GM19468 (cell line): Measurements from ENCODE around the gene NUAK1.
"Not testable (repeated sequence)": the region's sequence is repeated elsewhere in the genome, so short reads cannot be mapped to it uniquely, and the experiment has no call there.

Source experiments
- ATAC-seq: cut with Tn5 transposase; IDR thresholded peaks from one replicate; pipeline ENCODE4 v1.9.1; 2021; ENCODE audit warnings: mild to moderate bottlenecking, moderate library complexity, moderate number of reproducible peaks; ENCODE audit not compliant: unreplicated experiment; ENCODE audit errors: extremely low read depth

The NUAK1 gene

DNA sequence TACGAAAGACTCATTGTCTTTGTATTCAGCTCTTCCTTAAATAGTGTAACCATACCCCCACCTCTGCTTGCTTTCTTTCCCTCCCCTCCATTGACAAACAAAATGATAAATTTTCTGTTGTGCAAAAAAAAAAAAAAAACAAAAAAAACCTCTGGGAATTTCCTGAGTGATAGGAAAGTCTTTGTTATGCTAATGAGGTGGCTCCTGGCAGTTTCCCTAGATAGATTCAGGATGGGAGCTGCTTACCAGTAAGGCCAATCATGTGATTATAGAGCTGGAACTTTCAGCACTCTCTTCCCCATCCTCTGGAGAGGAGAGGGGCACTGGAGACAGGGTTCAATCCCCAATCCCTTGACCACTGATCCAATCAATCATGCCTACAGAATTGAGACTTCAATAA, 120.5 kb downstream of the NUAK1 start:
- no peak for ATAC-seq

DNA sequence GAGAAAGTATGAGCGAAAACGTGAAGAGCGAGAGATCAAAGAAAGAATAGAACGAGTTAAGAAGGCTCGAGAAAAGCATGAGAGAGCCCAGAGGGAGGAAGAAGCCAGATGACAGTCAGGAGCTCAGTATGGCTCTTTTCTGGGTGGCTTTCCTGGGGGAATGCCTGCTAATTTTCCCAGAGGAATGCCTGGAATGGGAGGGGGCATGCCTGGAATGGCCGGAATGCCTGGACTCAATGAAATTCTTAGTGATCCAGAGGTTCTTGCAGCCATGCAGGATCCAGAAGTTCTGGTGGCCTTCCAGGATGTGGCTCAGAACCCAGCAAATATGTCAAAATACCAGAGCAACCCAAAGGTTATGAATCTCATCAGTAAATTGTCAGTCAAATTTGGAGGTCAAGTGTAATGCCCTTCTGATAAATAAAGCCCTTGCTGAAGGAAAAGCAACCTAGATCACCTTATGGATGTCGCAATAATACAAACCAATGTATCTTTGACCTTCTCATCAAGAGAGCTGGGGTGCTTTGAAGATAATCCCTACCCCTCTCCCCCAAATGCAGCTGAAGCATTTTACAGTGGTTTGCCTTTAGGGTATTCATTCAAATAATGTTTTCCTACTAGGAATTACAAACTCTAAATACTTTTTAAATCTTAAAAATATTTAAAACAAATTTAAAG, 122.0 kb downstream of the NUAK1 start:
- ATAC-seq, result not testable (repeated sequence)

DNA sequence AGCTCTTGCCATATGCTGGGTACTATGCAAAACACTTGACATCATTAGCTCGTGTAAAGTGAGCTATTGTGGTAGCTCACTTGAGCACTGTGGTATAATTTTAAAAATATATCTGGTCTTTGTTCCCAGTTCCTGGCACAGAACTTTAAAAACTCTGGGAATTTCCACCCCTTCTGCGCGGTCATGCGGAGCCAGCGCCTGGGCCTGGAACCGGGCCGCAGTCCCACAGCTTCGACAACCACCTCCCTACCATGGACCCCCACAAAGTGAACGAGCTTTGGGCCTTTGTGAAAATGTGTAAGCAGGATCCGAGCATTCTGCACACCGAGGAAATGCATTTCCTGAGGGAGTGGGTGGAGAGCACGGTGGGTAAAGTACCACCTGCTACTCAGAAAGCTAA, 123.1 kb downstream of the NUAK1 start:
- no peak for ATAC-seq

DNA sequence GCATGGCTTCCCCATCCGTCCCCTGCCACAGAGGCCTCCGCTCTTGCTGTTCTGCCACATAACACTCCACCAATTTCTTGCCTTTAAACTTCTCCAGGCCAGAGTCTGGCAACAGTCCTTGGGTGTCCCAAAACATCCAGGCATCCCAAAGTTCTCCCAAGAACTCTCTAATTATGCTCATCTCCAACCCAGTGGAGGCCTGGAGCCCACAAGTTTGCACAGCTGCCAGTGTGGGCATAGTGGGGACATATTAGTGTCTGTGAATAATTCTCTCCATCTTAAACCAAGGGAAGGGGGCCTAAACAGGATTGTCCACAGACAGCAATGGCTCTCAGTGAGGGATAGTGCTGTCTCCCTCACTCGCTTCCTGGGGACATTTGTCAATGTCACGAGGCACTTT, 124.8 kb downstream of the NUAK1 start:
- ATAC-seq, result no peak
